ENCODE data around the gene PRR7. TPM values are rescaled to one million over a fixed set of nuclear protein-coding genes. Genes with fewer than 3 reads are reported as not detected.

The PRR7 gene
- total and polyA plus RNA-seq, 2 of the 13 experiments (the other 11 are each of a cell fraction or from before 2014, with no cell fraction given), result 4.8 to 5.0 TPM

GRCh38 chr5:177448244-177448950, 1.8 kb downstream of the PRR7 start (continued):
- TF ChIP-seq ZNF687 (CRISPR knock-in tag; IDR thresholded peaks at IDR 0.05) (no peak), KLF12 (CRISPR knock-in tag; IDR thresholded peaks at IDR 0.05; ENCODE audit: borderline replicate concordance) (no peak), PHF21A (CRISPR knock-in tag; IDR thresholded peaks at IDR 0.05) (no peak), HNRNPH1 (optimal IDR thresholded peaks at IDR 0.05; ENCODE audit: low read depth, low read length) (peak; percentile 24), CBX2 (IDR thresholded peaks at IDR 0.05; ENCODE audit: low read depth, low read length) (no peak), CBX2 (CRISPR knock-in tag; IDR thresholded peaks at IDR 0.05; ENCODE audit: low read depth) (no peak), SNAPC2 (CRISPR knock-in tag; IDR thresholded peaks at IDR 0.05) (no peak), NR3C1 (CRISPR knock-in tag; IDR thresholded peaks at IDR 0.05) (no peak), MYNN (CRISPR knock-in tag; IDR thresholded peaks at IDR 0.05; ENCODE audit: low read depth) (0 out of 2 replicates have a peak, but pooled peaks have one; percentile 1), ZNF770 (CRISPR knock-in tag; IDR thresholded peaks at IDR 0.05) (0 out of 2 replicates have a peak, but pooled peaks have one; percentile 11), MXD3 (CRISPR knock-in tag; IDR thresholded peaks at IDR 0.05) (no peak), ZNF362 (CRISPR knock-in tag; IDR thresholded peaks at IDR 0.05; ENCODE audit: borderline replicate concordance) (no peak), TCF7 (IDR thresholded peaks at IDR 0.05; ENCODE audit: low read depth) (no peak), GABPA (IDR thresholded peaks at IDR 0.05; ENCODE audit: low read depth, low read length) (no peak), GABPA (CRISPR knock-in tag; IDR thresholded peaks at IDR 0.05; ENCODE audit: low read depth) (peak; percentile 10; the same call in 1 of the 2 replicates), PLRG1 (conservative IDR thresholded peaks at IDR 0.05) (no peak), FOXA1 (IDR thresholded peaks at IDR 0.05) (no peak), FOXA1 (CRISPR knock-in tag; IDR thresholded peaks at IDR 0.05) (no peak), ERF (CRISPR knock-in tag; IDR thresholded peaks at IDR 0.05) (no peak), CEBPG (CRISPR knock-in tag; IDR thresholded peaks at IDR 0.05) (peak; percentile 39; the same call in 1 of the 2 replicates), TRAFD1 (CRISPR knock-in tag; IDR thresholded peaks at IDR 0.05; ENCODE audit: borderline replicate concordance) (no peak), NCOA2 (CRISPR knock-in tag; IDR thresholded peaks at IDR 0.05) (no peak), ZNF672 (CRISPR knock-in tag; IDR thresholded peaks at IDR 0.05) (no peak), GATAD2A (CRISPR knock-in tag; IDR thresholded peaks at IDR 0.05) (no peak)

Measured in HepG2 (cell line).